ENCODE data around the gene TAF11.

- TF ChIP-seq CTCF (IDR thresholded peaks at IDR 0.05) (no peak), POLR2AphosphoS5 (IDR thresholded peaks at IDR 0.05) (no peak)
Measured at GRCh38 chr6:34928695-34929094, 40.9 kb upstream of the TAF11 start.

All from upper lobe of left lung (tissue), 4 donors.